HepG2 (cell line): ENCODE data around the gene TLE1. TPM values are rescaled to one million over a fixed set of nuclear protein-coding genes. Genes with fewer than 3 reads are reported as not detected.

Experiments
- CHD4 ChIP-seq: fragments of 200-600 bp; sonication (generic); IDR thresholded peaks from 2 replicates; pipeline ENCODE4 v1.7.0; 2017; ENCODE audit warnings: mild to moderate bottlenecking, low read length, borderline replicate concordance
- CREB1 ChIP-seq, 2 experiments: fragments of 450-650 bp in 1 of 2; IDR thresholded peaks; 2 replicates each; pipeline ENCODE4 v1.6.1; 2016 to 2017; ENCODE audit warnings: control low read depth in 1 of 2, mild to moderate bottlenecking in 1 of 2, missing compliant biosample characterization in 1 of 2, missing genetic modification characterization in 1 of 2
- HDAC1 ChIP-seq: sonication (generic); formaldehyde crosslinking; IDR thresholded peaks from 2 replicates; pipeline ENCODE4 v1.5.1; 2020; ENCODE audit warnings: mild to moderate bottlenecking, missing genetic modification reagents
- ISL2 ChIP-seq: sonication (generic); formaldehyde crosslinking; IDR thresholded peaks from 2 replicates; pipeline ENCODE4 v1.5.0; 2020; ENCODE audit warnings: missing genetic modification reagents
- KMT2A ChIP-seq: sonication (generic); formaldehyde crosslinking; IDR thresholded peaks from 2 replicates; pipeline ENCODE4 v1.4.0; 2020; ENCODE audit warnings: missing genetic modification reagents
- MLLT10 ChIP-seq: sonication (generic); formaldehyde crosslinking; IDR thresholded peaks from 2 replicates; pipeline ENCODE4 v1.4.0; 2020; ENCODE audit warnings: missing genetic modification reagents
- NR2F2 ChIP-seq: IDR thresholded peaks from 2 replicates; pipeline ENCODE4 v1.6.1; 2012; ENCODE audit warnings: low read depth, inconsistent platforms, borderline replicate concordance
- ONECUT2 ChIP-seq: sonication (generic); formaldehyde crosslinking; IDR thresholded peaks from 2 replicates; pipeline ENCODE4 v1.4.0; 2020; ENCODE audit warnings: missing genetic modification reagents
- SIX4 ChIP-seq: sonication (generic); formaldehyde crosslinking; IDR thresholded peaks from 2 replicates; pipeline ENCODE4 v1.4.0; 2020; ENCODE audit warnings: missing genetic modification reagents
- STAG1 ChIP-seq: sonication (generic); formaldehyde crosslinking; IDR thresholded peaks from 2 replicates; pipeline ENCODE4 v1.4.0; 2020; ENCODE audit warnings: missing genetic modification reagents
- TFDP1 ChIP-seq: IDR thresholded peaks from 2 replicates; pipeline ENCODE4 v1.6.1; 2016; ENCODE audit warnings: missing compliant biosample characterization, missing genetic modification reagents, borderline replicate concordance
- YEATS2 ChIP-seq: sonication (generic); formaldehyde crosslinking; IDR thresholded peaks from 2 replicates; pipeline ENCODE4 v1.4.0; 2020; ENCODE audit warnings: missing genetic modification reagents, borderline replicate concordance
- ZFP90 ChIP-seq: sonication (generic); formaldehyde crosslinking; IDR thresholded peaks from 2 replicates; pipeline ENCODE4 v1.8.0; 2022; ENCODE audit warnings: missing genetic modification reagents, mild to moderate bottlenecking, inconsistent platforms, borderline replicate concordance
- ZNF12 ChIP-seq: sonication (generic); formaldehyde crosslinking; IDR thresholded peaks from 2 replicates; pipeline ENCODE4 v1.5.0; 2020; ENCODE audit warnings: missing genetic modification reagents
- ZNF598 ChIP-seq: sonication (generic); formaldehyde crosslinking; IDR thresholded peaks from 2 replicates; pipeline ENCODE4 v1.5.1; 2020; ENCODE audit warnings: mild to moderate bottlenecking, missing genetic modification reagents, borderline replicate concordance
- ZNF790 ChIP-seq: sonication (generic); formaldehyde crosslinking; IDR thresholded peaks from 2 replicates; pipeline ENCODE4 v1.8.0; 2022; ENCODE audit warnings: missing genetic modification reagents, mild to moderate bottlenecking, borderline replicate concordance
- polyA plus RNA-seq, 8 experiments: library from polyadenylated mRNA; depleted of rRNA in 3 of 8; stranded (reverse) in 7 of 8; unstranded in 1 of 8; fragments of >200 nt; fragmentation: Illumina TruSeq in 4 of 8; extraction: Trizol in 4 of 8; gene quantifications; 2 replicates each; pipeline versions ENCODE4 v1.2.1 to v1.2.3, GENCODE V29; 2011 to 2016; ENCODE audit warnings: low read depth in 4 of 8, missing spikeins in 1 of 8, mixed read lengths in 1 of 8; ENCODE audit not compliant: insufficient read depth in 1 of 8
- total RNA-seq, 5 experiments: library from RNA; depleted of rRNA; stranded (reverse); fragments of >200 nt; fragmentation: Illumina TruSeq; extraction: Trizol; gene quantifications; 2 replicates each; pipeline ENCODE4 v1.2.3, GENCODE V29; 2016; ENCODE audit warnings: low read depth in 1 of 5
- TF ChIP-seq, protein P1 (sequence below): sonication (generic); formaldehyde crosslinking; IDR thresholded peaks from 2 replicates; pipeline ENCODE4 v1.5.0; 2020; ENCODE audit warnings: mild to moderate bottlenecking, missing genetic modification reagents
- TF ChIP-seq, protein P2 (sequence below): sonication (generic); formaldehyde crosslinking; IDR thresholded peaks from 2 replicates; pipeline ENCODE4 v1.8.0; 2022; ENCODE audit warnings: mild to moderate bottlenecking, missing genetic modification reagents; ENCODE audit not compliant: insufficient replicate concordance
- TF ChIP-seq, protein P3 (sequence below): sonication (generic); formaldehyde crosslinking; IDR thresholded peaks from 2 replicates; pipeline ENCODE4 v1.5.0; 2020; ENCODE audit warnings: mild to moderate bottlenecking, missing genetic modification reagents
- TF ChIP-seq, protein P4 (sequence below): sonication (generic); formaldehyde crosslinking; IDR thresholded peaks from 2 replicates; pipeline ENCODE4 v1.4.0; 2020; ENCODE audit warnings: mild to moderate bottlenecking, missing genetic modification reagents

The TLE1 gene
- total and polyA plus RNA-seq, 2 of the 13 experiments (the other 11 are each of a cell fraction or from before 2014, with no cell fraction given): 35.9 to 109 TPM

DNA sequence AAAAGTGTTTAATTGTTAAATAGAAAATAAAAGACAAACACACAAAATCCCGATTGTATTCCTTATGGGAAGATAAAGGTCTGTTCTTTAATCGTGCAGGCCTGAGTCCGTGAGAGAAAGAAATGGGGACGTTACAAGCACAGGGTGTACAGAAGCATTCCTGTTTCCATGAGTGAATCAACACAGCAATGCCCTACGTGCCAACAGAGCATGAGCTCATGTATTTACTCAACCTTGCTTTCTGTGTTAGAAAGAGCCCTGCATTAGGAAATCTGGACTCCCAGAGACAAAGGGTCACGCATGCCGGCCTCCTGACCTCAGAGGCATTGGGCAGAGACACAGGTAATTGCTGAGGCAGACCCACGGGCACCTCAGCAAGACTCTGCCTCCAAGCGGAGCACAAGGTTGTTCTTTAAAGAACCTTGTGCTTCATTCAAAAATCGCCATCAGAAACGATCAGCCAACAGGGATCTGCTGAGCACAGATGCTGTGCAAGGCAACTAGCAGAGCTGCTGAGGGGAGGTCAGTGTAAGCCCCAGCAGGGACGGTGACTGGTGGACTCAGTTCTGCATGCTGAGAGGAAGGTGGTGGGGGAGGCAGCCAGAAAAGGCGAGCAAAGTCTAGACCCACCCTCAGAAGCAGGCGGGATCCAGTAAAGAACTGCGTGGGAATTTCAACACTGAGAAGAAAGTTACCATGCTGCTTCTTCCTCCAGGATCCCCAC is 101.0 kb downstream of the TLE1 start (continued):
- TF ChIP-seq ZNF598 (CRISPR knock-in tag) (no peak), NR2F2 (peak; percentile 98), ZFP90 (CRISPR knock-in tag) (no peak; the same call in 1 of the 2 replicates), ONECUT2 (CRISPR knock-in tag) (peak; percentile 58), KMT2A (CRISPR knock-in tag) (0 out of 2 replicates have a peak, but pooled peaks have one; percentile 41), STAG1 (CRISPR knock-in tag) (peak; percentile 56), HDAC1 (CRISPR knock-in tag) (peak; percentile 56; the same call in 1 of the 2 replicates), CHD4 (peak; percentile 92; the same call in 1 of the 2 replicates), ISL2 (CRISPR knock-in tag) (peak; percentile 96), CREB1 (IDR thresholded peaks at IDR 0.05) (peak; percentile 63), CREB1 (CRISPR knock-in tag; IDR thresholded peaks at IDR 0.05) (peak; percentile 72; the same call in 1 of the 2 replicates), MLLT10 (CRISPR knock-in tag) (no peak), ZNF790 (CRISPR knock-in tag) (no peak), YEATS2 (CRISPR knock-in tag) (0 out of 2 replicates have a peak, but pooled peaks have one; percentile 50), TFDP1 (CRISPR knock-in tag) (no peak), ZNF12 (CRISPR knock-in tag) (peak; percentile 58; the same call in 1 of the 2 replicates), SIX4 (peak; percentile 75)
- TF ChIP-seq, protein P1, sequence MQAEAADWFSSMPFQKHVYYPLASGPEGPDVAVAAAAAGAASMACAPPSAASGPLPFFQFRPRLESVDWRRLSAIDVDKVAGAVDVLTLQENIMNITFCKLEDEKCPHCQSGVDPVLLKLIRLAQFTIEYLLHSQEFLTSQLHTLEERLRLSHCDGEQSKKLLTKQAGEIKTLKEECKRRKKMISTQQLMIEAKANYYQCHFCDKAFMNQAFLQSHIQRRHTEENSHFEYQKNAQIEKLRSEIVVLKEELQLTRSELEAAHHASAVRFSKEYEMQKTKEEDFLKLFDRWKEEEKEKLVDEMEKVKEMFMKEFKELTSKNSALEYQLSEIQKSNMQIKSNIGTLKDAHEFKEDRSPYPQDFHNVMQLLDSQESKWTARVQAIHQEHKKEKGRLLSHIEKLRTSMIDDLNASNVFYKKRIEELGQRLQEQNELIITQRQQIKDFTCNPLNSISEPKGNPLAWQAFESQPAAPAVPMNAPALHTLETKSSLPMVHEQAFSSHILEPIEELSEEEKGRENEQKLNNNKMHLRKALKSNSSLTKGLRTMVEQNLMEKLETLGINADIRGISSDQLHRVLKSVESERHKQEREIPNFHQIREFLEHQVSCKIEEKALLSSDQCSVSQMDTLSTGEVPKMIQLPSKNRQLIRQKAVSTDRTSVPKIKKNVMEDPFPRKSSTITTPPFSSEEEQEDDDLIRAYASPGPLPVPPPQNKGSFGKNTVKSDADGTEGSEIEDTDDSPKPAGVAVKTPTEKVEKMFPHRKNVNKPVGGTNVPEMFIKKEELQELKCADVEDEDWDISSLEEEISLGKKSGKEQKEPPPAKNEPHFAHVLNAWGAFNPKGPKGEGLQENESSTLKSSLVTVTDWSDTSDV (CRISPR knock-in tag): no peak
- TF ChIP-seq, protein P2, sequence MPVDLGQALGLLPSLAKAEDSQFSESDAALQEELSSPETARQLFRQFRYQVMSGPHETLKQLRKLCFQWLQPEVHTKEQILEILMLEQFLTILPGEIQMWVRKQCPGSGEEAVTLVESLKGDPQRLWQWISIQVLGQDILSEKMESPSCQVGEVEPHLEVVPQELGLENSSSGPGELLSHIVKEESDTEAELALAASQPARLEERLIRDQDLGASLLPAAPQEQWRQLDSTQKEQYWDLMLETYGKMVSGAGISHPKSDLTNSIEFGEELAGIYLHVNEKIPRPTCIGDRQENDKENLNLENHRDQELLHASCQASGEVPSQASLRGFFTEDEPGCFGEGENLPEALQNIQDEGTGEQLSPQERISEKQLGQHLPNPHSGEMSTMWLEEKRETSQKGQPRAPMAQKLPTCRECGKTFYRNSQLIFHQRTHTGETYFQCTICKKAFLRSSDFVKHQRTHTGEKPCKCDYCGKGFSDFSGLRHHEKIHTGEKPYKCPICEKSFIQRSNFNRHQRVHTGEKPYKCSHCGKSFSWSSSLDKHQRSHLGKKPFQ (CRISPR knock-in tag): peak; percentile 9
- TF ChIP-seq, protein P3, sequence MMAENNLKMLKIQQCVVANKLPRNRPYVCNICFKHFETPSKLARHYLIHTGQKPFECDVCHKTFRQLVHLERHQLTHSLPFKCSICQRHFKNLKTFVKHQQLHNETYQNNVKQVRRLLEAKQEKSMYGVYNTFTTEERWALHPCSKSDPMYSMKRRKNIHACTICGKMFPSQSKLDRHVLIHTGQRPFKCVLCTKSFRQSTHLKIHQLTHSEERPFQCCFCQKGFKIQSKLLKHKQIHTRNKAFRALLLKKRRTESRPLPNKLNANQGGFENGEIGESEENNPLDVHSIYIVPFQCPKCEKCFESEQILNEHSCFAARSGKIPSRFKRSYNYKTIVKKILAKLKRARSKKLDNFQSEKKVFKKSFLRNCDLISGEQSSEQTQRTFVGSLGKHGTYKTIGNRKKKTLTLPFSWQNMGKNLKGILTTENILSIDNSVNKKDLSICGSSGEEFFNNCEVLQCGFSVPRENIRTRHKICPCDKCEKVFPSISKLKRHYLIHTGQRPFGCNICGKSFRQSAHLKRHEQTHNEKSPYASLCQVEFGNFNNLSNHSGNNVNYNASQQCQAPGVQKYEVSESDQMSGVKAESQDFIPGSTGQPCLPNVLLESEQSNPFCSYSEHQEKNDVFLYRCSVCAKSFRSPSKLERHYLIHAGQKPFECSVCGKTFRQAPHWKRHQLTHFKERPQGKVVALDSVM (CRISPR knock-in tag): peak; percentile 36
- TF ChIP-seq, protein P4, sequence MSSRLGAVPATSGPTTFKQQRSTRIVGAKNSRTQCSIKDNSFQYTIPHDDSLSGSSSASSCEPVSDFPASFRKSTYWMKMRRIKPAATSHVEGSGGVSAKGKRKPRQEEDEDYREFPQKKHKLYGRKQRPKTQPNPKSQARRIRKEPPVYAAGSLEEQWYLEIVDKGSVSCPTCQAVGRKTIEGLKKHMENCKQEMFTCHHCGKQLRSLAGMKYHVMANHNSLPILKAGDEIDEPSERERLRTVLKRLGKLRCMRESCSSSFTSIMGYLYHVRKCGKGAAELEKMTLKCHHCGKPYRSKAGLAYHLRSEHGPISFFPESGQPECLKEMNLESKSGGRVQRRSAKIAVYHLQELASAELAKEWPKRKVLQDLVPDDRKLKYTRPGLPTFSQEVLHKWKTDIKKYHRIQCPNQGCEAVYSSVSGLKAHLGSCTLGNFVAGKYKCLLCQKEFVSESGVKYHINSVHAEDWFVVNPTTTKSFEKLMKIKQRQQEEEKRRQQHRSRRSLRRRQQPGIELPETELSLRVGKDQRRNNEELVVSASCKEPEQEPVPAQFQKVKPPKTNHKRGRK (CRISPR knock-in tag): no peak
